Measurements from ENCODE around the gene METTL4.
"Not testable (repeated sequence)": the region's sequence is repeated elsewhere in the genome, so short reads cannot be mapped to it uniquely, and the experiment has no call there.

Gene METTL4

DNA sequence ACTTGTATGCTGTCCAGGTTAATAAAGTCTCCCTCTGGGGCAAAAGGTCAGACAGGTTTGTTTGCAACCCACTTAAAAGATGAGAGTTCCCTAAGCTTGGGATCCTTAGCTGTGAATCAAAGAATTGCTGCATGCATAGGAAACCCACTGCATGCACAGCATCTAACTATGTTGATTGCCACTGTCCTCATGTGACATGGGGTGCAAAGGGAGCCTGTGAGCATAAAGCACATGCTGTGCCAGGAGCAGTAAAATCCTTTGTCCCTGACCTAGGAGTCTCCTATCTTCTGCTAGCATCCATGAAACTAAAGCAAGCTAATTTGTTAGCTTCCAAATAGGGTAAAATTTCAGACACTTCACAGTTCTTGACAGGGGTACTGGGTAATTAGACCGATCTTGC, 13.8 kb downstream of the METTL4 start:
- DNase-seq, result no peak

DNA sequence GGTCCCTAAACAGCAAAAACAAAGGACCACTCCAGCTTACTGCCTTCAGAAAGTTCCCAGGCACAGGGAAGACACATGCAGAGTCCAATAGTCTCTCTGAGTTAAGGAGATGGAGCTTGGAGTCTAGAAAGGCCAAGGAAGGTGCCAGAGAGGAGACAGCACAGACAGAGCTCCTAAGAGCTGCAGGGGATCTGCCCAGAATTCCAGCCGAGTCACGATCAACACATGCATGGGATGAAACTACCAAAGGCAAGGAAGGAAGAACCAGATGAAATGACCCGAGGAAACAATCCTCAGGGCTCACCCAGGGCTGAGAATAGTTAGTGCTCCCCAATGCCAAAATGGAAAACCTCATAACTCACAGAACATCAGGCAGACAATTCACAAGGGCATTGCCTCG, 15.4 kb downstream of the METTL4 start:
- no peak for DNase-seq

DNA sequence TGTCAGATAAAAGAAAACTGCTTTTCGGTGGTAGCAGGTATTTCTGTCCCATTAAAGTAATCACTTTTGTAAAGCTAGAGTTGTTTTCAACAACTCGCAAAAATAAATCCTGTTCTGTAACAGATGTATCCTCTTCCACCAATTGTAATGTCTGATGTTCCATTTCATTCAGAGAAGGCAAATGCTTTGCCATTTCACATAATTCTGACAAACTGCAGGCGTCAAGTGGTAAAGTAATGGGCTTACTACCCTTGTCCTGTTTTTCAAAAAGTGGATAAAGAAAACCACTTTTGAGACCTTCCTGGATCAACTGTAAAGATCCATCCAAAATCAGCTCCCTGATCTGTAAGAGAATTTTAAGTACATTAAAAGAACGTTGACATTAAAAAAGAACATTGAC, 16.6 kb downstream of the METTL4 start:
- no peak for DNase-seq

DNA sequence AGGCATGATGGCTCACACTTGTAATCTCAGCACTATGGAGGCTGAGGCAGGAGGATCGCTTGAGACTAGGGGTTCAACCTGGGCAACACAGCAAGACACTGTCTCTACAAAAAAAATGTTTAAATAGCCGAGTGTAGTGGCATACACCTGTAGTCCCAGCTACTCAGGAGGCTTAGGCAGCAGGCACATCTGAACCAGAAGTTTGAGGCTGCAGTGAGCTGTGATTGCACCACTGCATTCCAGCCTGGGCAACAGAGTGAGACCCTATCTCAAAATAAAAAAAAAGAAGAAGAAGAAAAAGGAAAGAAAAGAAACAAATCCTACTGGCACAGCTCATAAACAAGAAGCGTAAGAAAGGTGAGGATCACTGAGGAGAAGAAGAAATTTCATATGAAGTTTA, 19.9 kb downstream of the METTL4 start:
- DNase-seq, result no peak

DNA sequence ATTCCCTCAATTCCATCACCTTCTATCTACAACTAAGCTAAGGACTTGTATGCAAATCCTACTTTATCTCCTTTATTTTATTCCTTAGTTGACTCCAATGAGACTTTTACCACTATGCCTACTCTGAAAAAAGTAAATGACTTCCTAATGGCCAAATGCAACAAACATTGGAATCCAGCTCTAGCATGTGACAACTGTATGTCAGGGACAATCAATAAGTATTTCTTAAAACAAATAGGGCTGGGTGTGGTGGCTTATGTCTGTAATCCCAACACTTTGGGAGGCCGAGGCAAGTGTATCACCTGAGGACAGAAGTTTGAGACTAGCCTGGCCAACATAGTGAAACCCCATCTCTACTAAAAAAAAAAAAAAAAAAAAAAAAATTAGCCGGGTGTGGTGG, 21.8 kb downstream of the METTL4 start:
- no peak for DNase-seq

DNA sequence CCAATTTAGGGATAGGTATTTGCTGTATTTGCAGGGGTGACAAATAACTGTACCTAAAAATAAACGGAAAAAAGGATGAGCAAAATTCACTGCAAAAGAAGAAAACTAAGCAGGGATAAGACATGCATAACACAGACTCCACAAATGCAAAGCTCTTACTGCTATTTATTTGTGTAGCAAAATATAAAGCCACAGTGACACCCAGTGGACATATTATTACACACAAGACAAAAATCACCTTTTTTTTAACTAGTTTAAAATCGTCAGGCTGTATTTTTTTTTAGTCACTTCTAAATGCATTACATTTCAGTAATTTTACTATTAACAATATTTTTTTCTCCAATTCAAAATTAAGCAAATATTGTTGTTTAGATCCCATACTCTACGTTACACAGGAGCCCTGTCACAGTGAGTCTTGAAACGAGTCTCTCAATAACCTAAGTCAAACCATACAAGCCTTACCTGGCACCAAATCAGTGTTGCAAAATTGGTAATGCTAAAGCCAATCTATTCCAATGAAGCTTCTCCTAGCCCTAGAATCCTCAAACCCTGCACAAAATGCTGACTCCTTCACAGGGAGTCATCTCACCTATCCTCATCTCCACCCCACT, 23.7 kb downstream of the METTL4 start:
- peak; percentile 42 for DNase-seq

DNA sequence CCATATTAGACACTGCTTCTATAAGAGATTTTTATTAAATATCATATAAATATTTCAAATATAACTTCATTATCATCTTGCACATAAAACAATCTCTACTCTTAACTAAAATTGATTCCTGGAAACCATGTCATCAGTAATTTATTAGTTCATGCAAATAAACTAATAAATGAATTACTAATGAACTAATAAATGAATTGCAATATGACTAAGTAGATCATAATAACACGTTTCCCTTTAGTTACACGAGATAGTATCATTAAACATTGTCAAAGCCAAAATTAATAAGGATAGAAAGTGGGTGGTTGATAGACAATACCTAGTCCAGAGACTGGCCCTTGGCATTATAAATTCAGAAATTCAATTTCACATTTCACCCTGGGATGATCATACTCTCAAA, 26.1 kb downstream of the METTL4 start:
- no peak for DNase-seq

DNA sequence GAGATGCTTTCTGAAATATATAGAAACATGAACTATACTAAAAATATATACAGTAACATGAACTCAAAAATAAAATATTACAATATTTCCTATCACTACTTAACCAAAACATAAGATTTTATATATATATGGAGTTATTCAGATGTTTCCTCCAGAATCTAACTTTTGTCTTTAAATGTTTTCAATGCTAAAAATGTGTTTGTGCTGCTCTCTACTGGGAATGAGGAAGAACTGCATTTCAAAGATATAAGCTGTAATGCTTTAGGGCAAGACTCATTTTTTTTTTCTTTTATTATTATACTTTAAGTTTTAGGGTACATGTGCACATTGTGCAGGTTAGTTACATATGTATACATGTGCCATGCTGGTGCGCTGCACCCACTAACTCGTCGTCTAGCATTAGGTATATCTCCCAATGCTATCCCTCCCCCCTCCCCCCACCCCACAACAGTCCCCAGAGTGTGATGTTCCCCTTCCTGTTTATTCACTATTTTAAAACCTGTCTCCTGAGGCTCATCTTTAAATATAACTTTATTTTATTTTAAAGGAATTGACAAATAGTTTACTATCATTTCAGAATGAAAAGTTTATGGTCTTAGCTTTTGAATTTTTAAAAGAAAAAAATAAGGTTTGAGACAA, 29.3 kb downstream of the METTL4 start:
- DNase-seq, result peak; percentile 43

DNA sequence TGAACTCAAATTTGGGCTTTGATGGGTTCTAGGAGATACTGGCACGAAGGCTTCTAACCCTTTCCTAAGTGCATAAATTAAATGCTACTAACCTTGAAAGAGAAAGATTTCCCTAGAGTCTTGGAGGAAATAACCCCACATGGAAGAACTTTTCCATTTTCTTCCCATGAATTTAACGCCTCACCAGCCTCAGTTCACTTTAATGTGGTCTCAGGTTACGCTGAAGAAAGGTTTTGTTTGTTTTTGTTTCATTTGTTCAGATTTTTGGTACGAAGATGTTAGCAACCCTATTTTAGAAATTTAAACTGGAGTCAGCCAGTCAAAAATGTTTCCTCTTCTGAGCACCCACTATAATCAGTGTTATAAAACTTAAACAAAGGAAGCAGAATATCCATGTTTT, 30.7 kb downstream of the METTL4 start:
- DNase-seq, result no peak

DNA sequence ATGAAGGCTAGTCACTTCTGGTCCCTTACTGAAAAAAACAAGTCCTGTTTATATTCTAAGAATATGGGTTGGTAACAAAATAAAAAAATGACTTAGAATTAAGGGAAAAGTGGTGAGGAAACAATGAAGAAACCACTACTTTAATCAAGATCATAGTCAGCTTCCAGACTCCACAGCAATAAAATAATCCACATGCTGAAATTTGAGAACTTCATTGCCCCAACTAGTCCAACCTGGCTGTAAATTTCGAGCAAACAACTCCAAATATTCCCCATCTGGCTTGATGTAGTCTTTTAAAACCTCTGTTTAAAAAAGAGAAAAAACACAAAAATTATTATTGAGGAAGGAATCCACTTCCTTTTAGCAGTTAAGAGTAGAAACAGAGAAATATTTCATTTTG, 32.5 kb downstream of the METTL4 start:
- DNase-seq, result no peak

DNA sequence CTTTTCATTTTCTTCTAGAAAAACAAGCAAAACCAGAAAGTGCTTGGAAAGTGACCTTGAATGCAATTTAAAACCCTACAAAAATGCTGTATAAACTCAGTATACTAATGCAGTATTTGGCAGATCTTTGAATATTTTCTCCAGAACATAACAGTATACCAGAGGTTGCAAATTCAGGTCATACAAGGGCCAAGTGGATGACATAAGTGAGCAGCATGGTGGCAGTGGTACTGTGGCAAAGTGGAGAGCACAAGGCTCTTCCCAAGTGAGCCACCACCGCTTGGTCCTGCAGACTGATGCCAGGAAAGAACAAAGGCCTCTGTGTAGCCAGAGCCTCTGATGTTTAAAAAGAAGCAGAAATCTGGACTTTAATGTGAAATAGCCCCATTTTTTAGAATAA, 33.1 kb downstream of the METTL4 start:
- no peak for DNase-seq

DNA sequence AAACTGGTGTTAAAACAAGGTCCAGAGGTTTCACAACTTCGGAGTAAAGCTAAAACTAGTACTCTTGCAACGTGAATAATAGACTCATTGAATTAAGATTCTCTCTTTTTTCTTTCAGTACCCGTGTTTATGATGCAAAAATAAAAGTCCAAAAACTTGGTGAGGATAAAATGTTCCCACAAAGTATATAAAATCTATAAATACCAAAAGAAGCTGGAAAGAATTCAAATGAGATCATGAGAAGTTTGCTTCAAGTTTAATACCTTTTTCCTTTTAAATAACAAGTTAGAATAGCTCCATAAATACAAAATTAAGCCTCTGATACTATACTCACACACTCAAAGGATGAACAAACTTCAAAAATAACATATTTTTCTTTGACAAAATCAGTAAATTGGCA, 34.0 kb downstream of the METTL4 start:
- DNase-seq, result no peak

DNA sequence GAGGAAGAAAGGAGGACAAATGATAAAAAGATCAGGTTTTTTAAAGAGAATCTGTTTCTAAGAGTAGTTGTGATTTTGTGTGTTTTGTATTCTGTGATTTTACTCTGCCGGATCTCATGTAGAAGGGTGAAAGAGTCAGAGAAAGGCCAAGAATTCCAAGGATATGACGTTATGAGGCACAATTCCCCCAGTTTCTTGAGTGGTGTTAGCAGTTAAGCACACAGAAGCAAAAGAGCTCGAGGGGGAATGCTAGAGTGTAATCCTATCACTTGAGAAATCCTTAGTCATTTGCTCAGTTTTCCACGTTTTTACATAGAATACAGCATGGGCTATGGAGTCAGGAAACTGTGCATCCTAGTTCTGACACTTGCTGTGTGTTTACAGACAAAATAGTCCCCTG, 34.8 kb downstream of the METTL4 start:
- DNase-seq, result no peak

DNA sequence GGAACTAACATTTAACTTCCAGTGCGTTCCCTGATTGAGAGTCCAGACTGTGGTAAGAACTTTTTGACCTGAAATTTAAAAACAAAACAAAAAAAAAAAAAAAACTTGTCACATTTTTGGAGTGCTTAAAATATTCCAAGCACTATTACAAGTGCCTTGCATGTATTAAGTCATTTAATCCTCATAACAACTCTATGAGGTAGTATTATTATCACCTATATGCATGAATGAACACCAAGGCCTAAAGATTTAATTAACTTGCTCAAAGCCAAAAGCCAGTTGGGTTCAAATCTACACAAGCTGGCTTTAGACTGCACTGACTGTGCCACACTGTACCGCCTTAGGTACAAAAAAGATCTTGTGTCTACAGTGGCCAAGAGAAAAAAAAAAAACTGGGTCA, 35.2 kb downstream of the METTL4 start:
- DNase-seq, result no peak

DNA sequence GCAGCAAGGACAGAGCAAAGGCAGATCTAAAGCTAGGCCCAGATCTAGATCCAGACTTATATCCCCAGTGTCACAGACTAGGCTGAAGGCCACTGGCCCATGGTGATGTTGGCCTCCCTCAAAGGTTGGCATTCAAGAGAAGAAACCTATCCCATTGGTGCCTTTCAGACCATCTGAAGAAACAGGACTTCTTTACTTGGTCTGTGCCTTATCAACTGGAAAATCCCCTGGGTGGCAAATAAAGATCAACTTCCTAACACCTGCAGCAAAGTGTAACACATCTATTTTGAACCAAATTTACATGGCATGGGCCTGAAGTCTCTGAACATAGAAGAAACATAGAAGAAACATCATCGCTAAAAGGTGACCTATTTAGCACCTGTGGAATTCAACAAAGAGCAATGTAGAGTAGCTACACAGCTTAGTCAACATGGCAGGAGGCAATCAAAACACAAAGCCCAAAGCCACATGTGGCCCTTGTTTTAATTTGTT, 35.8 kb downstream of the METTL4 start:
- no peak for DNase-seq

DNA sequence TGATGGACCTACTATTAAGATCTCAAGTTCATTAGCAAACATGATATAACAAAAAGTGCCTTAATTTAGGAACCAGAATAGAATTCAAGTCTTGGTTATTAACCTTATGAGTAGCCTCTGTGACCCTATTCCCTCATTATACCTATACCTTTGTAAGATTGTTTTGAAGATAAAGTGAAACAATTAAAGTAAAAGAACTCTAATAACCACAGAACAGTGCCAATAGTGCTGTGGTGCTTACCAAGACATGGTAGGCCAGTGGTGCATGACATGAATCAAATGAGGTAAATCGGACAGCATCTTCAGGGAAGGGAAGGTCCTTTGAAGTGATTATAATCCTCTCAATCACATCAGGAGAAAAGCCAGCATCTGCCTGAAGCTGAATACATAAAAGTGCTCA, 36.4 kb downstream of the METTL4 start:
- DNase-seq, result no peak

DNA sequence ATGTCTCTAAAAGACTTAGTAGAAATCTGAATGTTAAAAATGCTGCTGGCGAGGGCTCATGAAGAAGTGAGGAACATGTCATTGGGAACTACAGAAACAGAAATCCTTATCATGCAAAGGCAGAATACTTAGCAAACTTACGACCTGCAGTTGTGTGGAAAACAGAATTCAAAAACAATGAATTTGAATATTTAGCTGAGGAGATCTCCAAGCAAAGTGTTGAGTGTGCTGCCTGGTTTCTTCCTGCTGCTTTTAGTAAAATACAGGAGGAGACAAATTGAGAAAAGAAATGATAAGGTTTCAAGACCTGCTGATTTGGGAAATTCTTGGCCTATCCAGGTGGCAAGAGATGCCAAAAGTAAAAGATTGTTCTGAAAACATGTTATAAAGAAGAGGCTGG, 38.5 kb downstream of the METTL4 start:
- no peak for DNase-seq

DNA sequence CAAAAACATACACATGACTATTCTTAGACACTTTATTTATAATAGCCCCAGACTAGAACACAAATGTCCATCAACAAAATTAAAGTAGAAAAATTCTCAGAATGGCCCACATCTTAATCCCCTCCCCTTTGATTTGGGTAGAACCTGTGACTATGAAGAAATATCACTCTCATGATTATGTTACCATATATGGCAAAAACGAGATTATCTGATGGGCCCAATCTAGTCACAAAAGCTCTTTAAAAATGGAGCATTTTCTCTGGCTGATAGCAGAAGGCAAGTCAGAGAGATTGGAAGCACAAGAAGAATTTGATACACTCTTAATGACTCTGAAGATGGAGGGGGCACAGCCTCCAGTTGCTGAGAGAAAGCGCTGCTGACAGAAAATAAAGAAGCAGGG, 39.6 kb downstream of the METTL4 start:
- no peak for DNase-seq

DNA sequence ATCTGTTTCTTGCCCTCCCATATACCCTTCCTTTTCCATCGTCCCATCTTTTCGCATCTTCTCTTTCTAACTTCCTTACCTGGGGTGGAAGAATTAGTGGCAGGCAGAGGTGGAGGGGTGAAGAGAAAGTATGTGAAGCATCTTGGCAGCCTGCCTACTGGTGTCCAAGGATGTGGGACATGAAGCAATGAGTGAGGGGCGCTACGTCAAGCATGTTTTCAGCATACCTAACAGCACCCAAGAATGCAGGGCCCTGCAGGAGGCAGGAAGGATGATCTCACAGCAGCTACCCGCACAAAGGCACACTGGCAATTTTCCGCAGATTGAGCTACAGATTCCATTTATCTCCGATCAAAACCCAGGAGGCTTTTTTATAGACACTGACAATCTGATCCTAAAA, 42.2 kb downstream of the METTL4 start:
- no peak for DNase-seq

DNA sequence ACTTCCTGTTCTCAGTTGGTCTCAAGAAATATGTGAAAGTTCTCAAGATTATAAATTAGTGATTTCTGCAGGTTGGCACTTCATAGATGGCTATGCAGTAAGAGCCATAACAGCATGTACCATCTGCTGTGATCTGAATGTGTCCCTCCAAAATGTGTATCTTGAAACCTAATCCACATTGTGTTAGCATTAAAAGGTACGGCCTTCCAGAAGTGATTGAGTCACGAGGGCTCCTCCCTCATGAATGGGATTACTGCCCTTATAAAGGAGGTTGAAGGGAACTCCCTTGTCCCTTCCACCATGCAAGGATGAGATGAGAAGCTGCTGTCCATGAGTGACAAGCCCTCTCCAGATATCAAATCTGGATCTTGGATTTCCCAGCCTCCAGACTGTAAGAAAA, 45.0 kb downstream of the METTL4 start:
- no peak for DNase-seq

DNA sequence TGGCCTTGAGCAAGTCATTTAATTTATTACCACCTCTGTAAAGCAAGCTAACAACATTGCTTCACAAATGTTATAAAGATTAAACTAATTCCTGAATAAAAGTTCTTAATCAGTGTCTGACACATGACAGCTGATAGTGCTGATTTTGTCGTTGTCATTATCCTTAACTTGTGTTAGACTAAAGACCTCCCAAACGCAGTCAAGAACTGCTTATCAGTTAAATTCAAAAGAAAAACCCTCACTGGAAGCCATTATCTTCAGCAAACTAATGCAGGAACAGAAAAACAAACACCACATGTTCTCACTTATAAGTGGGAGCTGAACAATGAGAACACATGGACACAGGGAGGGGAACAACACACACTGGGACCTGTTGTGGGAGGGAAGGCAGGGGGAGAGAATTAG, 46.5 kb downstream of the METTL4 start:
- not testable (repeated sequence) for DNase-seq

DNA sequence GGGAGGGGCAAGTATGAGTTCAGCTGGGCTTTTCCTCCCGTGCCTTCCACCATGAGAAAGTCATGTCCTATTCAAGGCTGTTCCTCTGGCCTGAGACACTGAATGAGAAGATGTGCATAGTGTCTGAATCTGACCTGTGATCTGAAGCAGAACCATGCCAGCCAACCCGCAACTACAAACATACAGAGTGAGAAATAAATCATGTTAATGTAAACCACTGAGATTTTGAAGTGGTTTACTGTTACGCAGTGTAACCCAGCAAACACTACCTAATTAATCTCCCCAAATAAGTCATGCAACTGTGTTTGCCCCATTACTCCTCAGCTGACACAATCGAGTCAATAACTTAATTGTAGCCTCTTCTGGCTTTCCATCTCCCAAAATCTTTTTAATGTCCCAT, 49.2 kb downstream of the METTL4 start:
- no peak for DNase-seq

DNA sequence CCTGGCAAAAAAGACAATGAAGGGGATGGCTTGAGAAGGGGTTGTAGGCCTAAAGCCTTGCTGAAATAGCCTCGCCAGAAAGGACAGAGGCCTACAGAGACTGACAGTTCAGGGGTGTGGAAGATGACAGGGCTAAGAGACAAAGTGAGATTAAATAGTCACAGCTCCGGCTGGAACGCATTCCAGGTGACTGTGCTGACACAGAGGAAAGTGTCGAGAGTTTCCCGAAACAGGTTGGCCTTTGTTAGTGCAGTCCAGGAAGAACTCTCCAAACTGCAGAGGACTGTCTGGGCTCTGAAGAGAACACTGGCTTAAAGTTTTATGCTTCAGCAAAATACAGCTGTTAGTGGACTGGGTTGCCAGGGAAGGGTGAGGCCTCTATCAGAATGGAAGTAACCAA, 52.8 kb downstream of the METTL4 start:
- DNase-seq, result no peak

DNA sequence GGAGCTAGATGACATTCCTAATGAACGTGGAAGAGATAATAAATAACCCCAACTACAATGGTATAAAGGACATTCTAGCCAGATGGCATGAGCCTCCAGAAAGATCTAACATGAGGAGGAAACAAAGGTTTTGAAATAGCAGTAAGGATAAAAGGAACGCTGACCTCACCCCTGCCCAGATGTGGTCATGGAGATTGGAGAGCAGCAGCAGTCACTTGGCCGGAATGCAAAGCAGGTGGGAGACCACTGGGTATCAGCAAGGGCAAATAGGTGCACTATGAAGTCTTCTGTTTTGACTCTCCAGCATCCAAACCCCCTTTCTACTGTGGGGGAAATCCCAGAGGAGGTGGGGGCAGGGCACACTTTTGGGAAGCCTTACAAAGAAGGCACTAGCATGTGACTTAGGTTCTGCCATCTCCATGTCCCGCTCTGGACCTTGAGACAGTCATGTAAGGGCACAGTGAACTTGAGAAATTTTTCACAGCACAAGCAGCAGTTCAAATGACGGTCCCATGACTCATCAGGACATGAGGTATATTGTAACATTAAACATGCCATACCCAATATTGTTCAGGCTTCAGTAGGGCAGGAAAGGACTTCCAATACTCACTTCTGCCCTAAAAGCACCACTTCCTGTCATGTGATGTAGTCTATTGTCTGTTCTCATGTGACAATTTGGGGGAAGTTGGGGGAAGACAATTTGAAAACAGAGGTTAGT, 55.2 kb downstream of the METTL4 start:
- peak; percentile 87 for DNase-seq
